ENCODE results near the gene PCGF3.
"Not testable (repeated sequence)": the region's sequence is repeated elsewhere in the genome, so short reads cannot be mapped to it uniquely, and the experiment has no call there.

The PCGF3 gene

GRCh38 chr4:744212-744841 lies 38.7 kb downstream of the PCGF3 start:
- DNase-seq = no peak

- DNase-seq = no peak
Measured at GRCh38 chr4:747546-748170, 42.0 kb downstream of the PCGF3 start.

GRCh38 chr4:748461-748860 lies 42.8 kb downstream of the PCGF3 start:
- DNase-seq = no peak

GRCh38 chr4:749698-750666 lies 44.4 kb downstream of the PCGF3 start:
- DNase-seq = no peak

GRCh38 chr4:751676-752075 lies 46.0 kb downstream of the PCGF3 start:
- DNase-seq = no peak

GRCh38 chr4:752196-752861 lies 46.7 kb downstream of the PCGF3 start:
- DNase-seq = no peak

- DNase-seq = not testable (repeated sequence)
Measured at GRCh38 chr4:753186-753585, 47.6 kb downstream of the PCGF3 start.

- DNase-seq = no peak
Measured at GRCh38 chr4:754221-755120, 48.8 kb downstream of the PCGF3 start.

- DNase-seq = no peak
Measured at GRCh38 chr4:757111-757510, 51.5 kb downstream of the PCGF3 start.

- DNase-seq = not testable (repeated sequence)
Measured at GRCh38 chr4:759810-760209, 54.2 kb downstream of the PCGF3 start.

GRCh38 chr4:760616-761015 lies 55.0 kb downstream of the PCGF3 start:
- DNase-seq = no peak

GRCh38 chr4:761086-761485 lies 55.5 kb downstream of the PCGF3 start:
- DNase-seq = no peak

- no peak for DNase-seq
Measured at GRCh38 chr4:761739-762138, 56.1 kb downstream of the PCGF3 start.

GRCh38 chr4:762211-763190 lies 56.9 kb downstream of the PCGF3 start:
- no peak for DNase-seq

- no peak for DNase-seq
Measured at GRCh38 chr4:763191-763810, 57.7 kb downstream of the PCGF3 start.

- DNase-seq = no peak
Measured at GRCh38 chr4:763922-764321, 58.3 kb downstream of the PCGF3 start.

- DNase-seq = no peak
Measured at GRCh38 chr4:764405-765169, 59.0 kb downstream of the PCGF3 start.

GRCh38 chr4:766152-766515 lies 60.5 kb downstream of the PCGF3 start:
- no peak for DNase-seq

GRCh38 chr4:766559-767283 lies 61.1 kb downstream of the PCGF3 start:
- DNase-seq = no peak
